ENCODE measurements around the gene PTBP1. TPM values are rescaled to one million over a fixed set of nuclear protein-coding genes. Genes with fewer than 3 reads are reported as not detected.

Gene PTBP1
- total and polyA plus RNA-seq, 2 donors (not counting 1 experiment from before 2014, with no cell fraction given) = 137 to 309 TPM

DNA sequence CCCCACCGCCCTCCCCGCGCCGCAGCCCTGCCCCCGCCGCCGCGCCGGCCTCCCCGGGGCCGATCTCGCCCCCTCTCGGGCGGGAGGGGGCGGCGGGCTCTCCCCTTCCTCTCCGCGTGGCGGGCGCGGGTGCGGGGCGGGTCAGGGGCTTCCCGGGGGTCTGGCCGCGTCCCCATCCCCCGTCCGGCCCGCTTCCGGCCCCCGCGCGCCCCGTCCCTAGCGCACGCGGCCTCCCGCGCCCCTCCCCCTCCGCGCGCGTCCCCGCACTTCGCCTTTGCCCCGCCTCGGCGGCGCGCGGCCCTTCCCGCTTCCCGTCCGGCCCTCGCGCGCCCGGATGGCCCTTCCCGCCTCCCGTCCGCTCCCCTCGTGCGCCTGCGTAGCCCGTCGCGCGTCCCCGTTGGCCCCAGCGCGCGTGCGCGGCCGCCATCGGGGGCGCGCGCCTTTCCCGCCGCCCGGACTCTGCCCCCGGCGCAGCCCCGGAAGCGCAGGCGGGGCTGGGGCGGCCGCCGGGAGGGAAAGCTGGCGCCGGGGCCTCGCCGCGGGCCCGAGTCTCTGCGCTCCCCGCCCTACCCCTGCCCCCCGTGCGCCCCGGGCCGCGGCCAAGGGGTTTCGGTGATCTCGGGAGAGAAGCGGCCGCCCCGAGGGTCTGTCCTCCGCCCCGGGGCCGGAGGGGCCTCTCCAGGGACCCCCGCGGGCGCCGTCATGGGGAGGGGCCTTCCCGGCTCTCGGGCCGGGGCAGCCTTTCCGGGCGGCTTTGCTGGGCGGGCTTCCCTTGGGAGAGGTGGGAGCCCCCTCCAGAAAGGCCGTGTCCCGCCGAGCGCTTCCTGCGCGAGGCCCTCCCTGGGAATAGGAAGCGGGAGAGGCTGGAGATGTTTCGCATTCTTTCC is 519 bp downstream of the PTBP1 start:
- H3K4me1 Mint-ChIP-seq = peaks cover 40% of the 10 kb centered on the region
- peak overlapping the region; percentile 88 for H3K27ac Mint-ChIP-seq
- under 1% methylated on average over 129 of the region's 129 CpGs for WGBS (ENCODE audit: insufficient coverage)
- Histone ChIP-seq H3K4me2 (replicated peaks; ENCODE audit: low read depth, low read length, poor library complexity, severe bottlenecking) (peak overlapping the region; percentile 99), H4K20me1 (ENCODE audit: control insufficient read depth, insufficient read depth, low read length, poor library complexity, severe bottlenecking) (peaks cover 49% of the 10 kb centered on the region), H3K36me3 (replicated peaks in 1 of 2; ENCODE audit: control extremely low read depth in 1 of 2, control insufficient read depth in 1 of 2, extremely low read depth in 1 of 2, insufficient read depth in 2 of 2, low read length in 1 of 2) (peaks cover 0 to 37% of the 10 kb centered on the region in 2 experiments), H3K27ac (ENCODE audit: low read length in 2 of 2) (peak overlapping the region; percentile 57 to 74), H3K9ac (ENCODE audit: low read length) (peak overlapping the region; percentile 75), H2AFZ (ENCODE audit: insufficient read depth, low read depth, low read length, poor library complexity, severe bottlenecking) (no peak overlapping the region), H3K4me1 (ENCODE audit: control insufficient read depth in 2 of 2, insufficient read depth in 2 of 2, low read length in 2 of 2) (peaks cover 22 to 49% of the 10 kb centered on the region in 2 donors), H3K9me3 (ENCODE audit: control extremely low read depth in 1 of 3, control insufficient read depth in 2 of 3, insufficient read depth in 1 of 3, low read length in 2 of 3) (no peaks in the 10 kb centered on the region), H3K4me3 (ENCODE audit: control extremely low read depth in 1 of 5, extremely low read depth in 1 of 5, insufficient read depth in 1 of 5, low read depth in 2 of 5, low read length in 4 of 5) (peak overlapping the region; percentile 57 to 86 (median 68)), H3K79me2 (ENCODE audit: control insufficient read depth, insufficient read depth, low read length) (peaks cover 60% of the 10 kb centered on the region), H3K27me3 (replicated peaks in 1 of 4; ENCODE audit: control extremely low read depth in 1 of 4, control insufficient read depth in 3 of 4, insufficient read depth in 4 of 4, low read length in 3 of 4) (no peaks in the 10 kb centered on the region)
- no peaks in the 10 kb centered on the region for H3K27me3 Mint-ChIP-seq
- intact Hi-C loops (cut with micrococcal nuclease) = loop anchor here (2.0 kb wide), 2 partner anchors 111 to 187 kb away; partner anchors contain the start of gene WDR18
- CTCF ChIA-PET = interaction anchor here (1.4 kb wide), 1 partner anchor 111 kb away, joined by 4 read pairs; no protein-coding TSS in a partner anchor
- POLR2A ChIA-PET = no interaction called here
- ATAC-seq (ENCODE audit: low read depth) = peak; percentile 21
- no peaks in the 10 kb centered on the region for H3K9me3 Mint-ChIP-seq (ENCODE audit: insufficient read depth)
- peak overlapping the region; percentile 98 for H3K4me3 Mint-ChIP-seq
- TF ChIP-seq CTCF (IDR thresholded peaks at IDR 0.05) = no peak
- no peak for TF ChIP-seq EZH2 (IDR thresholded peaks at IDR 0.05; ENCODE audit: borderline replicate concordance, insufficient read depth, low read depth, low read length, poor library complexity, severe bottlenecking)
- DNase-seq = peak; percentile 92

Data from B cell (primary cell).